Endothelial cell of umbilical vein (primary cell): ENCODE measurements around the gene NME5.

ENCODE experiments used
- EZH2 ChIP-seq: IDR thresholded peaks from 2 replicates; pipeline ENCODE4 v1.6.1; 2012; ENCODE audit warnings: borderline replicate concordance, low read depth, mild to moderate bottlenecking, moderate library complexity, low read length, inconsistent platforms; ENCODE audit not compliant: severe bottlenecking
- GATA2 ChIP-seq: IDR thresholded peaks from 2 replicates; pipeline ENCODE4 v1.7.0; 2011; ENCODE audit warnings: low read depth, mild to moderate bottlenecking, moderate library complexity, mixed read lengths, low read length; ENCODE audit not compliant: insufficient read length, insufficient read depth
- JUN ChIP-seq: IDR thresholded peaks from 2 replicates; pipeline ENCODE4 v1.6.1; 2011; ENCODE audit warnings: borderline replicate concordance, low read depth; ENCODE audit not compliant: insufficient read length, insufficient read depth
- MYC ChIP-seq: IDR thresholded peaks from one replicate; pipeline ENCODE4 v1.6.1; 2011; ENCODE audit warnings: mild to moderate bottlenecking, low read depth, low read length
- POLR2A ChIP-seq: IDR thresholded peaks from 2 replicates; pipeline ENCODE4 v1.6.1; 2012; ENCODE audit warnings: low read depth, mild to moderate bottlenecking, control low read depth, low read length
- POLR2AphosphoS5 ChIP-seq: IDR thresholded peaks from 2 replicates; pipeline ENCODE4 v1.6.1; 2012; ENCODE audit warnings: low read depth, mild to moderate bottlenecking, control low read depth, low read length, moderate library complexity; ENCODE audit not compliant: insufficient read depth
- TF ChIP-seq, protein P1 (sequence below), 2 donors: IDR thresholded peaks; 1 replicate in 1 of 2; 2 replicates in 1 of 2; pipeline ENCODE4 v1.5.1; 2011; ENCODE audit warnings: low read length in 2 of 2, mild to moderate bottlenecking in 2 of 2, moderate library complexity in 2 of 2, control low read depth in 1 of 2, inconsistent platforms in 1 of 2, low read depth in 1 of 2; ENCODE audit not compliant: insufficient read depth in 1 of 2; ENCODE audit errors: extremely low read depth in 1 of 2
- TF ChIP-seq, protein P2 (sequence below): IDR thresholded peaks from 2 replicates; pipeline ENCODE4 v1.6.1; 2011; ENCODE audit not compliant: insufficient read depth, insufficient read length

DNA sequence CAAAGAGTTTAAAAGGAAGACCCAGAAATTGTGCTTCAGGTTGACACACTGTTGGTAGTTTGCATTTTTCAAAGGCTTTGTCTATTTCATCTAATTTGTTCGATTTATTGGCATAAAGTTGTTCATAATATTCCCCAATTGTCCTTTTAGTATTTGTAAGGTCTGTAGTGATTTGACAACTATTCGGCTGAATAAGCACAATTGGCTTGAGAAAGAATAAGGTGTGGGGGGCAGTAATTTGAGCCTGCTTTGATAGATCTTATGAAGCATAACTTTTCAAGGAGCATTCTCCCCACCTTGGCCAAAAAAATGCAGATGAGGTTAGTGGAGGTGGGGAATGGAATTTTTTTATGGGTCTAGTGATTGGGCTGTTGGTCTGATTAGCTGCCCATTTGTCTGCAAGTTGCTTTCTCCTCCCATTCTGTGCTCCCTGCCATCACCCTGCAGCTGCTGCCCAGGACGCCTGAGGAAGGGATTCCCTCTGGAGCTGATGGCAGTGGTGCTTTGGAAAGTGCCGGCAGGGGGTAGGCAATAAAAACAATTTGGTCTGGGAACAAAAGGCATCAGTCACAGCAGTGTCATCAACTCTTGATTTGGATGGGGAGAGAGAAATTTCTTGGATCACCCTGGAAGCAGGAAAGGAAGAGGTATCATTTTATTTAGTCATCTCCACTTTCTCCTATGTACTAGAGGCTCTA lies 28.8 kb downstream of the NME5 start:
- TF ChIP-seq, protein P1, sequence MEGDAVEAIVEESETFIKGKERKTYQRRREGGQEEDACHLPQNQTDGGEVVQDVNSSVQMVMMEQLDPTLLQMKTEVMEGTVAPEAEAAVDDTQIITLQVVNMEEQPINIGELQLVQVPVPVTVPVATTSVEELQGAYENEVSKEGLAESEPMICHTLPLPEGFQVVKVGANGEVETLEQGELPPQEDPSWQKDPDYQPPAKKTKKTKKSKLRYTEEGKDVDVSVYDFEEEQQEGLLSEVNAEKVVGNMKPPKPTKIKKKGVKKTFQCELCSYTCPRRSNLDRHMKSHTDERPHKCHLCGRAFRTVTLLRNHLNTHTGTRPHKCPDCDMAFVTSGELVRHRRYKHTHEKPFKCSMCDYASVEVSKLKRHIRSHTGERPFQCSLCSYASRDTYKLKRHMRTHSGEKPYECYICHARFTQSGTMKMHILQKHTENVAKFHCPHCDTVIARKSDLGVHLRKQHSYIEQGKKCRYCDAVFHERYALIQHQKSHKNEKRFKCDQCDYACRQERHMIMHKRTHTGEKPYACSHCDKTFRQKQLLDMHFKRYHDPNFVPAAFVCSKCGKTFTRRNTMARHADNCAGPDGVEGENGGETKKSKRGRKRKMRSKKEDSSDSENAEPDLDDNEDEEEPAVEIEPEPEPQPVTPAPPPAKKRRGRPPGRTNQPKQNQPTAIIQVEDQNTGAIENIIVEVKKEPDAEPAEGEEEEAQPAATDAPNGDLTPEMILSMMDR (IDR thresholded peaks at IDR 0.05; ENCODE audit: extremely low read depth in 1 of 2, insufficient read depth in 1 of 2, low read depth in 1 of 2, low read length in 2 of 2): no peak
- TF ChIP-seq POLR2AphosphoS5 (no peak), GATA2 (no peak), POLR2A (no peak), EZH2 (no peak), MYC (no peak), JUN (no peak)
- TF ChIP-seq, protein P2, sequence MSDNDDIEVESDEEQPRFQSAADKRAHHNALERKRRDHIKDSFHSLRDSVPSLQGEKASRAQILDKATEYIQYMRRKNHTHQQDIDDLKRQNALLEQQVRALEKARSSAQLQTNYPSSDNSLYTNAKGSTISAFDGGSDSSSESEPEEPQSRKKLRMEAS: no peak
